Ureter (tissue), 1 donor: ENCODE results near the gene CORT. TPM values are rescaled to one million over a fixed set of nuclear protein-coding genes. Genes with fewer than 3 reads are reported as not detected.
"Not testable (repeated sequence)": the region's sequence is repeated elsewhere in the genome, so short reads cannot be mapped to it uniquely, and the experiment has no call there.

ENCODE experiments used
- DNase-seq: peaks from one replicate; pipeline ENCODE4 v3.0.0-alpha.2; 2020; ENCODE audit warnings: low spot score
- total RNA-seq: library from RNA; stranded (reverse); gene quantifications from one replicate; pipeline ENCODE4 v1.2.4, GENCODE V29; 2023
- donor health status: DM: yes; HTN: yes; CAD: no.

The CORT gene
- 0.47 TPM for total RNA-seq

DNA sequence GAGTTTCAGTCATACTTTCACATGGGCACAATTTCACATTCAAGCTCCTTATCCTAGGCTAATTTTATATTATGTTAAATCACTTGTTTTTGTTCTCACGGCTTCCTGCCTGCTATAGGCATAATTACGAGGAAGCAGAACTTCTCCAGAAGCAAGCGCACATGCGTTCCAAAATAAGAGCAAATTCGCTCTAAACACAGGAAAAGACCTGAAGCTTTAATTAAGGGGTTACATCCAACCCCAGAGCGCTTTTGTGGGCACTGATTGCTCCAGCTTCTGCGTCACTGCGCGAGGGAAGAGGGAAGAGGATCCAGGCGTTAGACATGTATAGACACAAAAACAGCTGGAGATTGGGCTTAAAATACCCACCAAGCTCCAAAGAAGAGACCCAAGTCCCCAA, at the start of gene CORT:
Gene CORT, plus strand, starts transcription at position 281 of the 400 bp plus-strand sequence. CDS start 193 bp downstream, outside the sequence.
- DNase-seq = no peak

GRCh38 chr1:10401281-10401680, 48.5 kb upstream of the CORT start:
- no peak for DNase-seq

DNA sequence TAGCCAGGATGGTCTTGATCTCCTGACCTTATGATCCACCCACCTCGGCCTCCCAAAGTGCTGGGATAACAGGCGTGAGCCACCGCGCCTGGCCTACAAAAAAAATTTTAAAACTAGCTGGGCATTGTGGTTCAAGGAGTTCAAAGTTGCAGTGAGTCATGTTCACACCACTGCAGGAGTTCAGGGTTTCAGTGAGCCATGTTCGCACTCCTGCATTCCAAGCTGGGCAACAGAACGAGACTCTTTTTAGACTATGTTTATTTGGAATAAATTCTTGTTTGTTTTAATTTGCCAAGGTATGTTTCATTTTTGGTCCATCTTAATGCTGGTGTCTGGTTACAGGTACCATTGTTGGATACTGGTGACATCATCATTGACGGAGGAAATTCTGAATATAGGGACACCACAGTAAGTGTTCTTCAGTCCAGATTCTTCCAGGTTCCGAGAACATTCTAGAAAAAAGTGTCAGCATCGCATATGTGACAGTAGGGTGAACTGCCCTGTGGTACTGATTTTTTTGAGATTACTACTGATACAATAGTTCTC, 47.0 kb upstream of the CORT start:
- DNase-seq = no peak

GRCh38 chr1:10407201-10407600, 42.6 kb upstream of the CORT start:
- no peak for DNase-seq

- DNase-seq = no peak
These were observed 34.5 kb upstream of the CORT start for GRCh38 chr1:10415211-10415930.

DNA sequence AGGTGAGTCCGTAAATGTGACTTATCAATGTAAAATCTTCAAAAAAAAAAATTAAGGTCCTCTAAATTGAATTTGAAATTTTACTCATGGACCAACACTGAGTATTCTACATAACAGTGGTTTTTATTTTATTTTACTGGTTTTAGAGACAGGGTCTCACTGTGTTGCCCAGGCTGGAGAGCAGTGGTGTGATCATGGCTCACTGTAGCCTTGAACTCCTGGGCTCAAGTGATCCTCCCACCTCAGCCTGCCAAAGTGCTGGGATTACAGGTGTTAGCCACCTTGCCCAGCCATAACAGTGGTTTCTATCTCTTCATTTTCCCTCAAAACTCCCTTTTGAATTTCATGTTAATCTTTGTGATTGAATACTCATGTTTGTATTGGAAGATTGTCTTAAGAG, 33.9 kb upstream of the CORT start:
- DNase-seq = not testable (repeated sequence)

DNA sequence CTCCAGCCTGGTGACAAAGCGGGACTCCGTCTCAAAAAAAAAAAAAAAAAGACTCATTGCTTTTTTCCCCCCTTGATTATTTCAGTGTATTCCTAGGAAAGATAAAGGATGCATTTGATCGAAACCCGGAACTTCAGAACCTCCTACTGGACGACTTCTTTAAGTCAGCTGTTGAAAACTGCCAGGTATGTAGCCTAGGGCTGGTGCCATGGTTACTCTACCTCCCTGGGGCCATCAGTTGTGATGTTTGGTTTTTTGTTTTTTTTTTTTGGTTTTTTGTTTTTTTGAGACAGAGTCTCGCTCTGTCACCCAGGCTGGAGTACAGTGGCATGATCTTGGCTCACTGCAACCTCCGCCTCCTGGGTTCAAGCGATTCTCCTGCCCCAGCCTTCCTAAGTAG, 31.1 kb upstream of the CORT start:
- not testable (repeated sequence) for DNase-seq

DNA sequence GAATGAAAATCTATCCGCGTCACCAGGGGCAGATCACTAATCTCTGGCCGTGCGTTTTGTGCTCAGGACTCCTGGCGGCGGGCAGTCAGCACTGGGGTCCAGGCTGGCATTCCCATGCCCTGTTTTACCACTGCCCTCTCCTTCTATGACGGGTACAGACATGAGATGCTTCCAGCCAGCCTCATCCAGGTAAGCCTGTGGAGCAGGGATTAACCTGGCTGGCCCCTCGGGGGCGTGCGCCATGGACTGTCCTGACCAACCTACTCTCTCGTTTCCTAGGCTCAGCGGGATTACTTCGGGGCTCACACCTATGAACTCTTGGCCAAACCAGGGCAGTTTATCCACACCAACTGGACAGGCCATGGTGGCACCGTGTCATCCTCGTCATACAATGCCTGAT, 30.5 kb upstream of the CORT start:
- DNase-seq = no peak

DNA sequence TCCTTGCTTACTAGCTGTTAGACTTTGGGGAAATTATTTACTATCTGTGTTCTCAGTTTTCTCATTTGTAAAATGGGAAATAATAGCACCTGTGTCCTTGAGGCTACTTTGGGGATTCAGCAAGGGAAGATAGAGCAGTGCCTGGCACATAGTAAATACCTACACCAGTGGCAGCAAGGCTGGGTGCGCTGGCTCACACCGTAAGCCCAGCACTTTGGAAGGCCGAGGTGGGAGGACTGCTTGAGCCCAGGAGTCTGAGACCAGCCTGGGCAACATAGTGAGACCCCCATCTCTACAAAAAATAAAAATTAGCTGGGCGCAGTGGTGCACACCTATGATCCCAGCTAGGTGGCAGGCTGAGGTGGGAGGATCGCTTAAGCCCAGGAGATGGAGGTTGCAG, 28.2 kb upstream of the CORT start:
- no peak for DNase-seq

GRCh38 chr1:10424034-10424433, 25.8 kb upstream of the CORT start:
- DNase-seq = peak; percentile 61

- no peak for DNase-seq
These were observed 25.2 kb upstream of the CORT start for GRCh38 chr1:10424651-10425050.

- DNase-seq = not testable (repeated sequence)
These were observed 23.9 kb upstream of the CORT start for GRCh38 chr1:10425826-10426534.

DNA sequence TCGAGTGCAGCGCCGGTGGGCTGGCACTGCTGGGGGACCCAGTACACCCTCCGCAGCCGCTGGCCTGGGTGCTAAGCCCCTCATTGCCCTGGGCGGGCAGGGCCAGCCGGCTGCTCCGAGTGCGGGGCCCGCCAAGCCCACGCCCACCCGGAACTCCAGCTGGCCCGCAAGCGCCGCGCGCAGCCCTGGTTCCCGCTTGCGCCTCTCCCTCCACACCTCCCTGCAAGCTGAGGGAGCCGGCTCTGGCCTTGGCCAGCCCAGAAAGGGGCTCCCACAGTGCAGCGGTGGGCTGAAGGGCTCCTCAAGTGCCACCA, 23.3 kb upstream of the CORT start:
- DNase-seq = not testable (repeated sequence)

DNA sequence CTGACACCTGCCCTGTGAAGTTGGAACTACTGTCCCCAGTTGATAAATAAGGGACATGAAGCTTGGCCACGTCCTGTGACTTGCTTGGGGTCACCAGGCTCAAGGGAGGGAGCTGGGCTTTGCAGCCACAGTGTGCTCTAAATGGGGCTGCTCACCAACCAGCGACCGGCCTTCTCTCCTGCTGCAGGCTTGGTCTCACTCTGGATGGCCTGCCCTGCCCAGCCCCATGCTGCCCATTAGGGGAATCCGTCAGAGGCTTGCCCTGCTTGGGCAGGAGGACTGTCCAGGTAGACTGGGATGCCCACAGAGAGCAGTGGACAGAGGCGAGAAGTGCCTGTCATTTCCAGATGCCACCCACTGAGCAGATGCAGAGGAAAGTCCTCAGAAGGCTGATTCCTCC, 20.8 kb upstream of the CORT start:
- DNase-seq = no peak

- no peak for DNase-seq
These were observed 20.0 kb upstream of the CORT start for GRCh38 chr1:10429868-10430215.

GRCh38 chr1:10430216-10431069, 19.4 kb upstream of the CORT start, which contains the start of gene CENPS:
CENPS (plus strand) TSS chr1:10430433; CDS start chr1:10430518, 85 bp downstream.
- DNase-seq = peak; percentile 87

DNA sequence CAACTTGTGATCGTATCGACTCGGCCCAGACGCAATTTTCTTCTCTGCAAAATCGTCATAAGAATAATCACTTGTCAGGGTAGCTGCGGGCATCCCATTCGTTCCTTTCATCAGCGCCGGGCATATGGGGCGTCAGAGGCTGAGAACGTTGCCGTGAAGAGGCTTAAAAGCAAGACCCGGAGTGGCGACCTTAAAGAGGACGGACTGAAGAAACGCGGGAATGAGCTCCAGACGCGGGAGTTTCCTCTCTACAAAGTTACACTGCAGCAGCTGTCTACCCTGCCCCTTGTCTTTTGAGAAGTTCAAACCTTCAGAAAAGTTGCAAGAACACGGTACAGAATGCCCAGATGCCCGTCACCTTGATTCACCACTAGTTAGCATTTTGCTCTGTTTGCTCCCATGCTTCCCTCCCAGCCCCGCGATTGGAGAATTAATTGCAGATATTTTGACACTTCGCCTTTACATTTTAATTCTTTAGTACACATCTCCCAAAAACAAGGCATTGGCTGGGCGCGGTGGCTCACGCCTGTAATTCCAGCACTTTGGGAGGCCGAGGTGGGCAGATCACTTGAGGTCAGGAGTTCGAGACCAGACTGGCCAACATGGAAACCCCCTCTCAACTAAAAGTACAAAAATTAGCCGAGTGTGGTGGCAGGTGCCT, 18.6 kb upstream of the CORT start:
- DNase-seq = no peak

- DNase-seq = no peak
These were observed 16.7 kb upstream of the CORT start for GRCh38 chr1:10432910-10433700.

DNA sequence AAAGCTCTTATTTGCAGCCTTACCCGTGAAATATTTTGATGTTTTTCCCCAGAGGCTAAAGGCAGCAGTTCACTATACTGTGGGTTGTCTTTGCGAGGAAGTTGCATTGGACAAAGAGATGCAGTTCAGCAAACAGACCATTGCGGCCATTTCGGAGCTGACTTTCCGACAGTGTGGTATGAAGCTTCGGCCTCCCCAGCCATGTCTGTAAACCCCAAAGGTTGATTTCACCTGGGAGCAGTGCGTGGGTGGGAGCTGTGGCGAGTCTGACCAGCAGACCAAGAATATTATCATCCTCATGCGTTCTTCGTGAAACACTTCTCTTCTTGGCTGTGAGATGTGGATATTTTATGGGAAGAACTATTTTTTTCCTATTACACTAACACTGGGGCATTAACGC, 16.0 kb upstream of the CORT start:
- DNase-seq = no peak

DNA sequence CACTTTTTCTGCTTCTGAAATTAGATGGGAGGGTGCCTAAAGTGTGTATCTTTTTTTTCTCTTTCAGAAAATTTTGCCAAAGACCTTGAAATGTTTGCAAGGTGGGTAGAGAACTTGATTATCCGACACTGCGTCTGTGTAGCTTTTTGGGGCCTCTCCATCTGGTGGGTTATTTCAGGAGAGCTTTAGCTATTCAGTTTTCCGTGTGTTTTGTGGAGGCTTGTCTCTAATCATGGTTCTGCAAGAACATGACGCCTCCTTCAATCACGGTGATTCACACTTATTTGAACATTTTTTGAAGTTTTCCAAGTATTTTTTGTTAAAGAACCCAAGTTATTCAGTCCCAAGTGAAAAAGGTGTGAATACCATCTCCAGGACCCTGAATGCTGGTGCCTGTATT, 15.2 kb upstream of the CORT start:
- DNase-seq = no peak

- DNase-seq = no peak
These were observed 12.8 kb upstream of the CORT start for GRCh38 chr1:10437052-10437451.
